Measurements from ENCODE around the gene AHRR. TPM values are rescaled to one million over a fixed set of nuclear protein-coding genes. Genes with fewer than 3 reads are reported as not detected.

Gene AHRR
- total RNA-seq, 1 donor from 2014 or later, result 23.7 TPM

- Mint-ChIP-seq H3K4me1 (ENCODE audit: low read depth) (peaks cover 4% of the 10 kb centered on the region), H3K4me3 (no peak overlapping the region), H3K9me3 (no peaks in the 10 kb centered on the region), H3K27me3 (ENCODE audit: insufficient read depth) (no peaks in the 10 kb centered on the region), H3K27ac (no peak overlapping the region), H3K36me3 (ENCODE audit: low read depth) (peaks cover 12% of the 10 kb centered on the region)
- DNase-seq (ENCODE audit: low spot score), result peak; percentile 27
- intact Hi-C loops (cut with micrococcal nuclease), result no loop called here
Observed at GRCh38 chr5:431001-431710, 109.6 kb downstream of the AHRR start.

GRCh38 chr5:431711-432050 lies 110.2 kb downstream of the AHRR start:
- intact Hi-C loops (cut with micrococcal nuclease), result loop anchor here (1.0 kb wide), 1 partner anchor 110 kb away; the partner anchor contains the start of gene AHRR
- H3K27ac Mint-ChIP-seq, result no peak overlapping the region
- no peaks in the 10 kb centered on the region for H3K27me3 Mint-ChIP-seq (ENCODE audit: insufficient read depth)
- H3K4me3 Mint-ChIP-seq, result no peak overlapping the region
- peaks cover 7% of the 10 kb centered on the region for H3K36me3 Mint-ChIP-seq (ENCODE audit: low read depth)
- no peak for DNase-seq (ENCODE audit: low spot score)
- H3K4me1 Mint-ChIP-seq (ENCODE audit: low read depth), result no peaks in the 10 kb centered on the region
- H3K9me3 Mint-ChIP-seq, result no peaks in the 10 kb centered on the region

GRCh38 chr5:432201-432927 lies 110.8 kb downstream of the AHRR start:
- no peak for DNase-seq (ENCODE audit: low spot score)
- H3K36me3 Mint-ChIP-seq (ENCODE audit: low read depth), result peaks cover 6% of the 10 kb centered on the region
- H3K9me3 Mint-ChIP-seq, result no peaks in the 10 kb centered on the region
- H3K27ac Mint-ChIP-seq, result peak overlapping the region; percentile 18
- H3K4me1 Mint-ChIP-seq (ENCODE audit: low read depth), result no peaks in the 10 kb centered on the region
- intact Hi-C loops (cut with micrococcal nuclease), result loop anchor here (1.0 kb wide), 1 partner anchor 111 kb away; the partner anchor contains the start of gene AHRR
- no peak overlapping the region for H3K4me3 Mint-ChIP-seq
- no peaks in the 10 kb centered on the region for H3K27me3 Mint-ChIP-seq (ENCODE audit: insufficient read depth)

GRCh38 chr5:432928-433791 lies 111.6 kb downstream of the AHRR start:
- Mint-ChIP-seq H3K4me3 (no peak overlapping the region), H3K9me3 (no peaks in the 10 kb centered on the region), H3K4me1 (ENCODE audit: low read depth) (no peaks in the 10 kb centered on the region), H3K27me3 (ENCODE audit: insufficient read depth) (no peaks in the 10 kb centered on the region), H3K27ac (no peak overlapping the region), H3K36me3 (ENCODE audit: low read depth) (peaks cover 2% of the 10 kb centered on the region)
- no peak for DNase-seq (ENCODE audit: low spot score)
- intact Hi-C loops (cut with micrococcal nuclease), result loop anchor here (1.0 kb wide), 1 partner anchor 112 kb away; the partner anchor contains the start of gene AHRR

- DNase-seq (ENCODE audit: low spot score), result no peak
- intact Hi-C loops (cut with micrococcal nuclease), result no loop called here
Observed at GRCh38 chr5:433836-434235, 112.3 kb downstream of the AHRR start.

GRCh38 chr5:434443-435146 lies 113.1 kb downstream of the AHRR start:
- Mint-ChIP-seq H3K27me3 (ENCODE audit: insufficient read depth) (no peaks in the 10 kb centered on the region), H3K36me3 (ENCODE audit: low read depth) (no peaks in the 10 kb centered on the region), H3K4me1 (ENCODE audit: low read depth) (no peaks in the 10 kb centered on the region), H3K27ac (no peak overlapping the region), H3K9me3 (no peaks in the 10 kb centered on the region), H3K4me3 (no peak overlapping the region)
- intact Hi-C loops (cut with micrococcal nuclease), result no loop called here
- no peak for DNase-seq (ENCODE audit: low spot score)

More at GRCh38 chr5:433836-434235, 112.3 kb downstream of the AHRR start:
- Mint-ChIP-seq H3K9me3 (no peaks in the 10 kb centered on the region), H3K36me3 (ENCODE audit: low read depth) (peaks cover 2% of the 10 kb centered on the region), H3K27me3 (ENCODE audit: insufficient read depth) (no peaks in the 10 kb centered on the region), H3K27ac (no peak overlapping the region), H3K4me3 (no peak overlapping the region), H3K4me1 (ENCODE audit: low read depth) (no peaks in the 10 kb centered on the region)

GRCh38 chr5:435156-435790 lies 113.8 kb downstream of the AHRR start:
- no peaks in the 10 kb centered on the region for H3K27me3 Mint-ChIP-seq (ENCODE audit: insufficient read depth)
- H3K27ac Mint-ChIP-seq, result no peak overlapping the region
- DNase-seq (ENCODE audit: low spot score), result no peak
- no peaks in the 10 kb centered on the region for H3K4me1 Mint-ChIP-seq (ENCODE audit: low read depth)
- no peaks in the 10 kb centered on the region for H3K36me3 Mint-ChIP-seq (ENCODE audit: low read depth)
- H3K4me3 Mint-ChIP-seq, result no peak overlapping the region
- no peaks in the 10 kb centered on the region for H3K9me3 Mint-ChIP-seq
- intact Hi-C loops (cut with micrococcal nuclease), result no loop called here

GRCh38 chr5:435961-436640 lies 114.6 kb downstream of the AHRR start:
- Mint-ChIP-seq H3K27me3 (ENCODE audit: insufficient read depth) (no peaks in the 10 kb centered on the region), H3K9me3 (no peaks in the 10 kb centered on the region)
- intact Hi-C loops (cut with micrococcal nuclease), result no loop called here

GRCh38 chr5:436641-436975 lies 115.1 kb downstream of the AHRR start:
- H3K4me1 Mint-ChIP-seq (ENCODE audit: low read depth), result no peaks in the 10 kb centered on the region
- no peak for DNase-seq (ENCODE audit: low spot score)
- H3K27me3 Mint-ChIP-seq (ENCODE audit: insufficient read depth), result no peaks in the 10 kb centered on the region
- intact Hi-C loops (cut with micrococcal nuclease), result no loop called here
- no peaks in the 10 kb centered on the region for H3K9me3 Mint-ChIP-seq
- no peaks in the 10 kb centered on the region for H3K36me3 Mint-ChIP-seq (ENCODE audit: low read depth)
- no peak overlapping the region for H3K27ac Mint-ChIP-seq
- H3K4me3 Mint-ChIP-seq, result no peak overlapping the region

More at GRCh38 chr5:435961-436640, 114.6 kb downstream of the AHRR start:
- no peaks in the 10 kb centered on the region for H3K4me1 Mint-ChIP-seq (ENCODE audit: low read depth)
- H3K4me3 Mint-ChIP-seq, result no peak overlapping the region
- H3K27ac Mint-ChIP-seq, result no peak overlapping the region
- DNase-seq (ENCODE audit: low spot score), result no peak
- H3K36me3 Mint-ChIP-seq (ENCODE audit: low read depth), result no peaks in the 10 kb centered on the region

GRCh38 chr5:437281-437771 lies 115.8 kb downstream of the AHRR start:
- no peak overlapping the region for H3K27ac Mint-ChIP-seq

GRCh38 chr5:438481-438981 lies 117.0 kb downstream of the AHRR start:
- no peak overlapping the region for H3K4me3 Mint-ChIP-seq
- intact Hi-C loops (cut with micrococcal nuclease), result no loop called here
- peaks cover 3% of the 10 kb centered on the region for H3K27me3 Mint-ChIP-seq (ENCODE audit: insufficient read depth)
- H3K9me3 Mint-ChIP-seq, result no peaks in the 10 kb centered on the region
- H3K27ac Mint-ChIP-seq, result no peak overlapping the region
- no peak for DNase-seq (ENCODE audit: low spot score)
- no peaks in the 10 kb centered on the region for H3K4me1 Mint-ChIP-seq (ENCODE audit: low read depth)
- peaks cover 3% of the 10 kb centered on the region for H3K36me3 Mint-ChIP-seq (ENCODE audit: low read depth)

More at GRCh38 chr5:437281-437771, 115.8 kb downstream of the AHRR start:
- intact Hi-C loops (cut with micrococcal nuclease), result no loop called here
- Mint-ChIP-seq H3K9me3 (no peaks in the 10 kb centered on the region), H3K36me3 (ENCODE audit: low read depth) (no peaks in the 10 kb centered on the region), H3K27me3 (ENCODE audit: insufficient read depth) (no peaks in the 10 kb centered on the region), H3K4me3 (no peak overlapping the region), H3K4me1 (ENCODE audit: low read depth) (no peaks in the 10 kb centered on the region)
- no peak for DNase-seq (ENCODE audit: low spot score)

Data from activated T-helper 1 cell treated with anti-CD3 and anti-CD28 coated beads, Interleukin-12 subunit alpha, Interleukin-12 subunit beta, Interleukin-2, Interleukin-4 antibody, amounts not matched to agents 30 ng/mL and 10 ng/mL and 1 ng/mL, durations not matched to agents 14 hours and 24 hours and 36 hours (primary cell).